Sigmoid colon (tissue), 3 donors: Measurements from ENCODE around the gene NCOA7.

Experiments used
- POLR2A ChIP-seq, 2 donors: fragments of 450-650 bp; IDR thresholded peaks; one replicate each; pipeline ENCODE4 v1.6.1; 2016; ENCODE audit warnings: antibody characterized with exemption in 2 of 2, mild to moderate bottlenecking in 2 of 2, moderate library complexity in 2 of 2
- TF ChIP-seq, protein P1 (sequence below), 4 experiments: fragments of 450-650 bp in 3 of 4; fragments of 200-600 bp in 1 of 4; IDR thresholded peaks; one replicate each; pipeline ENCODE4 v1.5.1; 2016 to 2019; ENCODE audit warnings: antibody characterized with exemption in 4 of 4, mild to moderate bottlenecking in 3 of 4, moderate library complexity in 2 of 4

DNA sequence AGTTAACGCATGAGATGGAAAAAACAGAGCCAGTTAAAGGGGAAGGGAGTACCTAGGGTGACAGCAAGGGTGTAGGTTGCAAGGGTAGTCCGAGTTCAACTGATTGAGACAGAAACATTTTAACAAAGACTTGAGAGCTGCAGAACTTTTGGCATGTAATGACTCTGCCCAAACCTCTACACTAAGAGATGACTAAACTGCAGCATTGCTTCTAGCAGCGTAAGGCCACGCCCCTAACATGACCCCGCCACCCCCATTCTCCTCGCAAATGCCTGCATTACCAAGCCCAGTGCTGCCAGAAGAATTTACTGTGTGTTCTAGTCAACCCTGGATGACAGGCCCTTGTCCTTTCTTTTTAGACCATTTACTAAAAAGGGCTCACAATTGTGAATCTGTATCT, 159.5 kb downstream of the NCOA7 start:
- TF ChIP-seq, protein P1, sequence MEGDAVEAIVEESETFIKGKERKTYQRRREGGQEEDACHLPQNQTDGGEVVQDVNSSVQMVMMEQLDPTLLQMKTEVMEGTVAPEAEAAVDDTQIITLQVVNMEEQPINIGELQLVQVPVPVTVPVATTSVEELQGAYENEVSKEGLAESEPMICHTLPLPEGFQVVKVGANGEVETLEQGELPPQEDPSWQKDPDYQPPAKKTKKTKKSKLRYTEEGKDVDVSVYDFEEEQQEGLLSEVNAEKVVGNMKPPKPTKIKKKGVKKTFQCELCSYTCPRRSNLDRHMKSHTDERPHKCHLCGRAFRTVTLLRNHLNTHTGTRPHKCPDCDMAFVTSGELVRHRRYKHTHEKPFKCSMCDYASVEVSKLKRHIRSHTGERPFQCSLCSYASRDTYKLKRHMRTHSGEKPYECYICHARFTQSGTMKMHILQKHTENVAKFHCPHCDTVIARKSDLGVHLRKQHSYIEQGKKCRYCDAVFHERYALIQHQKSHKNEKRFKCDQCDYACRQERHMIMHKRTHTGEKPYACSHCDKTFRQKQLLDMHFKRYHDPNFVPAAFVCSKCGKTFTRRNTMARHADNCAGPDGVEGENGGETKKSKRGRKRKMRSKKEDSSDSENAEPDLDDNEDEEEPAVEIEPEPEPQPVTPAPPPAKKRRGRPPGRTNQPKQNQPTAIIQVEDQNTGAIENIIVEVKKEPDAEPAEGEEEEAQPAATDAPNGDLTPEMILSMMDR (IDR thresholded peaks at IDR 0.05): no peak
- TF ChIP-seq POLR2A (IDR thresholded peaks at IDR 0.05): no peak
